Activated CD4-positive, alpha-beta memory T cell treated with anti-CD3 and anti-CD28 coated beads, Interleukin-2, amount 10 ng/mL, durations not matched to agents 7 days and 5 days (primary cell): ENCODE data around the gene TOR3A. TPM values are rescaled to one million over a fixed set of nuclear protein-coding genes. Genes with fewer than 3 reads are reported as not detected.
"Not testable (repeated sequence)": the region's sequence is repeated elsewhere in the genome, so short reads cannot be mapped to it uniquely, and the experiment has no call there.

ENCODE experiments used
- CTCF ChIA-PET: fragments of 350-600 bp; sonication (Branson Sonifier 250); formaldehyde crosslinking; loops from one replicate; lab custom pipeline; 2021; ENCODE audit warnings: antibody characterized with exemption, inconsistent platforms; lab: Charles Lee
- POLR2A ChIA-PET: fragments of 350-600 bp; sonication (Branson Sonifier 250); formaldehyde crosslinking; loops from one replicate; lab custom pipeline; 2021; ENCODE audit warnings: antibody characterized with exemption; lab: Charles Lee
- DNase-seq: peaks from one replicate; pipeline ENCODE4 v3.0.0-alpha.2; 2020
- H3K27ac Mint-ChIP-seq: one replicate; pipeline ENCODE4 v1.8.0; 2021; ENCODE audit warnings: mild to moderate bottlenecking, mixed read lengths
- H3K27me3 Mint-ChIP-seq: one replicate; pipeline ENCODE4 v1.8.0; 2021; ENCODE audit warnings: mixed read lengths
- H3K36me3 Mint-ChIP-seq: one replicate; pipeline ENCODE4 v1.8.0; 2021; ENCODE audit warnings: low read depth, mixed read lengths
- H3K4me1 Mint-ChIP-seq: one replicate; pipeline ENCODE4 v1.8.0; 2021; ENCODE audit warnings: mixed read lengths
- H3K4me3 Mint-ChIP-seq: one replicate; pipeline ENCODE4 v1.8.0; 2021; ENCODE audit warnings: mild to moderate bottlenecking, mixed read lengths
- H3K9me3 Mint-ChIP-seq: one replicate; pipeline ENCODE4 v1.8.0; 2021; ENCODE audit warnings: mixed read lengths
- total RNA-seq, 2 experiments: library from RNA; stranded (reverse); gene quantifications; one replicate each; pipeline ENCODE4 v1.2.3, GENCODE V29; 2021

Gene TOR3A
- total RNA-seq, 2 experiments from 2014 or later, result 47.1 to 51.5 TPM

DNA sequence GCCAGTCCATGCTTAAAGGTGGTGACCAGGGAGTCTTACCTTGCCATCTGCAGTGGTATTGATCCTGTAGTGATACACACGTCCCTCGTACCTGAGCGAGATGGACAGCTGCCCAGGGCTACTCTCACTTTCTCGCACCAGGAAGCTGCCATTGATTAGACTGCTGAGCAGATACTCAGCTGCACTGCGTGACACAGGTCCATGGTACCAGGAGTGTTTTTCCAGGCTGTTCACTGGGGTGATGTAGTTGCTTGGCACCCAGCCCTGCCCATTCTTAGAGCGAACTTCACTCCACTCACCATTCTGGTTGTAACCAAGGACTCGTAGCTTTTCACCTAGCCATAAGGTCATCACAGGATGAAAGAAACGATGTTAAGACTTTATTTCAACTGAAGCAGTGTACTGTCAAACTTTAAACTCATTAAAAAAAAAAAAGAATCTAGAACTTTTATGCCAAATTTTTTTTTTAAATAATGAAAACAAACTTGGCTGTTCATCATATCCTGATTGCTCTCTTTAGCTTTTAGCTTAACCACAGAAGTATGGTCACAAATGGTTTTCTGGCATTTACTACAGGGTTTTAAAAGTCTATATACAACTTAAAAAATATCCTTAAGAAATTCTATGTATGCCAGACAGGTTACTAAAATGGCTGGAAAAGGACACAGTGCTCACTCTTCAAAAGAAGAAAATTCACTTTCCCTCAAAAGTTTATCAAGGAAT is 44.6 kb downstream of the TOR3A start:
- DNase-seq, result no peak
- H3K36me3 Mint-ChIP-seq, result peaks cover 6% of the 10 kb centered on the region
- POLR2A ChIA-PET, result interaction anchor here (1.0 kb wide), 1 partner anchor 45 kb away, joined by 3 read pairs; the partner anchor contains the start of gene TOR3A
- no peak overlapping the region for H3K4me3 Mint-ChIP-seq
- no peaks in the 10 kb centered on the region for H3K9me3 Mint-ChIP-seq
- CTCF ChIA-PET, result interaction anchor here (1.1 to 1.3 kb wide), 4 partner anchors 43 to 244 kb away, joined by 3 to 5 read pairs (median 3); no protein-coding TSS in a partner anchor
- no peaks in the 10 kb centered on the region for H3K27me3 Mint-ChIP-seq
- H3K4me1 Mint-ChIP-seq, result peaks cover 24% of the 10 kb centered on the region
- no peak overlapping the region for H3K27ac Mint-ChIP-seq

DNA sequence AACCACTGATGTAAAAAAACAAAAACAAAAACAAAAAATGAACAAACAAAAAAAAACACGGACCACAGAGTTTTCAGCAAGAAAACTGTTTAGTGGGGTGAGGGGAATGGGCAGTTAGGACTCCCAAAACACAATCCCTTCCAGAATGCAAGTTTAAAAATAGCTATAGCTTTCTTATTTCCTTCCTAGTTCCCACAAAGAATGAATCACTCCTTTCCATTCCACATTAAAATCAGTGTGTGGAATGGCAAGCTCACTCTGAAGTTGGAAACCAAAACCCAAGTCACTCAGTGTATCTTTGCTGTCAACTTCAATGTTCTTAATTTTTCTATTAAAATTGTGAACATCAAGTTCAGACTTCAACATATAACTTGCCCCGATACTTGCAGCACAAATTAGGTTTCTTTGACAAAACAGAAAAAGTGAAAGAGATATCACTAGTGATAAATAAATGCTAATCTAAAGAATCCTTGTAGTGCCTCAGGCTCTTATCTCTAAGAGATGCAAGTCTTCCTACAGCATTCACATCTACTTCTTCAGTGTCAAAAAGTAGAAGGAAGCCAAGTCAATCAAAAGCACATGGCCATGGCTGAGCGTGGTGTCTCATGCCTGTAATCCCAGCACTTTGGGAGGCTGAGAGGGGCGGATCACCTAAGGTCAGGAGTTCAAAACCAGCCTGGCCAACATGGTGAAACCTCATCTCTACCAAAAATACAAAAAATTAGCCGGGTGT is 45.5 kb downstream of the TOR3A start:
- Mint-ChIP-seq H3K27me3 (no peaks in the 10 kb centered on the region), H3K4me3 (no peak overlapping the region), H3K36me3 (peaks cover 6% of the 10 kb centered on the region), H3K27ac (no peak overlapping the region), H3K4me1 (peaks cover 22% of the 10 kb centered on the region), H3K9me3 (no peaks in the 10 kb centered on the region)
- ChIA-PET CTCF (interaction anchor here (1.1 kb wide), 2 partner anchors 44 to 47 kb away, joined by 3 read pairs; no protein-coding TSS in a partner anchor), POLR2A (interaction anchor here (1.0 kb wide), 1 partner anchor 46 kb away, joined by 3 read pairs; the partner anchor contains the start of gene TOR3A)
- no peak for DNase-seq

DNA sequence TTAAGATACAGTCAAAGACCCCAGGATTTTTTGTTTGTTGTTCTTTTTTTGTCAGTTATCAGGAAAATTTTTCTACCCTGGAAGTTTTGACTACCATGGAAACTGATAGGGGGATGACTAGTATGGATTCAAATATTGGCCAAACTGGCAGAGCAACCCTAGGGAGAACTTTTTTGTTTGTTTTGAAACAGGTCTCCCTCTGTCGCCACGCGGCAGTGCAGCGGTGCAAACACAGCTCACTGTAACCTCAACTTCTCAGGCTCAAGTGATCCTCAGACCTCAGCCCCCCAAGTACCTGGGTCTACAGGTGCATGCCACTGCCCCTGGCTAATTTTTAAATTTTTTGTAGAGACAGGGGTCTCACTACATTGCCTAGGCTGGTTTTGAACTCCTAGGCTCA is 46.6 kb downstream of the TOR3A start:
- H3K27me3 Mint-ChIP-seq, result no peaks in the 10 kb centered on the region
- no peaks in the 10 kb centered on the region for H3K9me3 Mint-ChIP-seq
- no peak for DNase-seq
- POLR2A ChIA-PET, result interaction anchor here (1.3 to 1.7 kb wide), 2 partner anchors 13 to 45 kb away, joined by 3 to 4 read pairs; no protein-coding TSS in a partner anchor
- H3K4me1 Mint-ChIP-seq, result peaks cover 22% of the 10 kb centered on the region
- peaks cover 6% of the 10 kb centered on the region for H3K36me3 Mint-ChIP-seq
- CTCF ChIA-PET, result interaction anchor here (0.6 kb wide), 1 partner anchor 162 kb away, joined by 4 read pairs; no protein-coding TSS in a partner anchor
- H3K4me3 Mint-ChIP-seq, result no peak overlapping the region
- H3K27ac Mint-ChIP-seq, result no peak overlapping the region

DNA sequence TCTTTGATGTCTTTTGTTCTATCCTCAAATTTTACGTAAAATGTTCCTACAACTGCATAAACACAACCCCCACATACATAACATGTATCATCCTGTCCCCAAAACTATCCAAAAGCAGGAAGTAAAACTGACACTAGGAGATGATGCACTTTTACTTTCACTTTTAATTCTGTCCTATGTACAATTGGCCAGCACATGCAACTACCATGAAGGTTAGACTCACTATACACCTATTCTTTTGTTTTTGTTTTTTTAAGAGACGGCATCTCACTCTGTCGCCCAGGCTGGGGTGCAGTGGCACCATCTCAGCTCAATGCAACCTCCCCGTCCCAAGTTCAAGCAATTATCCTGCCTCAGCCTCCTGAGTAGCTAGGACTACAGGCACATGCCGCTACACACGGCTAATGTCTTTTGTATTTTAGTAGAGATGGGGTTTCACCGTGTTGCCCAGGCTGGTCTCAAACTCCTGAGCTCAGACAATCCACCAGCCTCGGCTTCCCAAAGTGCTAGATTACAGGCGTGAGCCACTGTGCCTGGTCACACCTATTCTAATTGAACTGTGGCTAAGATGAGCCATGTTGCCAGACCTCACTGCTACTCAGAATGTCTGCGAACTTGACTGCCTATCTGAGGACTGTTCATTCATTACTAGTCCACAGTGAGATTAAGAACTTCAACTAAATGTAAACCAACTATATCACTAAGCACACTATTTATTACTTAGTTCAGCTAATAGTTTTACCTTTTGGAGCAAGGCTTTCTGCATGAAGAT is 48.0 kb downstream of the TOR3A start:
- ChIA-PET POLR2A (interaction anchor here (1.0 to 1.7 kb wide), 4 partner anchors 9 to 239 kb away, joined by 3 to 4 read pairs (median 4); no protein-coding TSS in a partner anchor), CTCF (interaction anchor here (1.6 kb wide), 1 partner anchor 9 kb away, joined by 5 read pairs; no protein-coding TSS in a partner anchor)
- Mint-ChIP-seq H3K4me3 (peak overlapping the region; percentile 71), H3K4me1 (peaks cover 22% of the 10 kb centered on the region), H3K27me3 (no peaks in the 10 kb centered on the region), H3K9me3 (no peaks in the 10 kb centered on the region), H3K36me3 (peaks cover 6% of the 10 kb centered on the region), H3K27ac (peak overlapping the region; percentile 82)
- peak; percentile 23 for DNase-seq

DNA sequence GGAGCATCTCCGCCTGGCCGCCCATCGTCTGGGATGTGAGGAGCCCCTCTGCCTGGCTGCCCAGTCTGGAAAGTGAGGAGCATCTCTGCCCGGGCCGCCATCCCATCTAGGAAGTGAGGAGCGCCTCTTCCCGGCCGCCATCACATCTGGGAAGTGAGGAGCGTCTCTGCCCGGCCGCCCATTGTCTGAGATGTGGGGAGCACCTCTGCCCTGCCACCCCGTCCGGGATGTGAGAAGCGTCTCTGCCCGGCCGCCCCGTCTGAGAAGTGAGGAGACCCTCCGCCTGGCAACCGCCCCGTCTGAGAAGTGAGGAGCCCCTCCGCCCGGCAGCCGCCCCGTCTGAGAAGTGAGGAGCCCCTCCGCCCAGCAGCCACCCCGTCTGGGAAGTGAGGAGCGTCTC is 53.3 kb downstream of the TOR3A start:
- H3K4me1 Mint-ChIP-seq, CTCF ChIA-PET, H3K9me3 Mint-ChIP-seq, H3K27me3 Mint-ChIP-seq, H3K27ac Mint-ChIP-seq, POLR2A ChIA-PET, H3K4me3 Mint-ChIP-seq, DNase-seq, H3K36me3 Mint-ChIP-seq: not testable (repeated sequence)

DNA sequence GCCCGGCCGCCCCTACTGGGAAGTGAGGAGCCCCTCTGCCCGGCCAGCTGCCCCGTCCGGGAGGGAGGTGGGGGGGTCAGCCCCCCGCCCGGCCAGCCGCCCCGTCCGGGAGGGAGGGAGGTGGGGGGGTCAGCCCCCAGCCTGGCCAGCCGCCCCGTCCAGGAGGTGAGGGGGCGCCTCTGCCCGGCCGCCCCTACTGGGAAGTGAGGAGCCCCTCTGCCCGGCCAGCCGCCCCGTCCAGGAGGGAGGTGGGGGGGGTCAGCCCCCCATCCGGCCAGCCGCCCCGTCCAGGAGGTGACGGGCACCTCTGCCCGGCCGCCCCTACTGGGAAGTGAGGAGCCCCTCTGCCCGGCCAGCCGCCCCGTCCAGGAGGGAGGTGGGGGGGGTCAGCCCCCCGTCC is 53.8 kb downstream of the TOR3A start:
- CTCF ChIA-PET, H3K27me3 Mint-ChIP-seq, H3K27ac Mint-ChIP-seq, H3K4me1 Mint-ChIP-seq, DNase-seq, H3K4me3 Mint-ChIP-seq, H3K36me3 Mint-ChIP-seq, H3K9me3 Mint-ChIP-seq, POLR2A ChIA-PET: not testable (repeated sequence)

DNA sequence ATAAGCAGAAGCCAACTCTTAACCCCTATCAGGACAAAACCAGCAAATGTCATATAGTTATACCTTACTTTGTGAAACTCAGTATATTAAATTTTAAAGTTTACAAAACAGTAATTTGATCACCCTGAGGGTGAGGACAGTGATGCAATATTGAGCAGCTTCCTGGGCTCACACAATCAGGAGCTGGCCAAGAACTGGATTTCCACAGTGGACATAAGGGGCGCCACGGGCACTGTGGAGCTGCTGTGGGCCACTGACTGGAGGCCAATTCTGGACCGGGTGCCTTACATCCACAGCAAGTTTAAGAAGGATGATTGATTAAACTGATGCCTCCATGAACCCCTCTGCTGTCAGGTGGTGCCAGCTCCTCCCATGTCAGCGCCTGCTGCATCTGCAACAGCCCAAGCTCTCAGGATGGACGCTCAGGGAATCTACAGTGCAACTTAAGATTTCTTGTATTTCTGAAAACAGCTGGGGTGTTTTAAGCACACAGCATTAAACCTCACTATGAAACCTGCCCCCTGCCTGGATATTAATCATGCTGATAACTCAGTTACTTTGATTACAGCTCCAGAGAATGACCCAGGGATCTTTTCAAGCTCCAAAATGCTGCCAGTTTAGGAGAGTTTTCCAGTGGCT is 55.9 kb downstream of the TOR3A start:
- Mint-ChIP-seq H3K4me1 (peaks cover 16% of the 10 kb centered on the region), H3K27ac (no peak overlapping the region), H3K9me3 (no peaks in the 10 kb centered on the region), H3K27me3 (no peaks in the 10 kb centered on the region), H3K36me3 (no peaks in the 10 kb centered on the region), H3K4me3 (no peak overlapping the region)
- ChIA-PET CTCF (interaction anchor here (1.0 kb wide), 1 partner anchor 91 kb away, joined by 3 read pairs; no protein-coding TSS in a partner anchor), POLR2A (no interaction called here)
- DNase-seq, result no peak

DNA sequence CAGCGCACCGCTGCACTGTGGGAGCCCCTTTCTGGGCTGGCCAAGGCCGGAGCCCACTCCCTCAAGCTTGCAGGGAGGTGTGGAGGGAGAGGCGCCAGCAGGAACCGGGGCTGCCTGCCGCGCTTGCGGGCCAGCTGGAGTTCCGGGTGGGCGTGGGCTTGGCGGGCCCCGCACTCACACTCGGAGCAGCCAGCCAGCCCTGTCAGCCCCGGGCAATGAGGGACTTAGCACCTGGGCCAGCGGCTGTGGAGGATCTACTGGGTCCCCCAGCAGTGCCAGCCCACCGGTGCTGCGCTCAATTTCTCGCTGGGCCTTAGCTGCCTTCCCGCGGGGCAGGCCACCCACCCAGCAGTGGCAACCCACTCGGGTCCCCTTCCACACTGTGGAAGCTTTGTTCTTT is 56.9 kb downstream of the TOR3A start:
- H3K4me3 Mint-ChIP-seq, POLR2A ChIA-PET, CTCF ChIA-PET, H3K36me3 Mint-ChIP-seq, H3K27ac Mint-ChIP-seq, H3K9me3 Mint-ChIP-seq, H3K27me3 Mint-ChIP-seq, DNase-seq: not testable (repeated sequence)
- peaks cover 22% of the 10 kb centered on the region for H3K4me1 Mint-ChIP-seq

DNA sequence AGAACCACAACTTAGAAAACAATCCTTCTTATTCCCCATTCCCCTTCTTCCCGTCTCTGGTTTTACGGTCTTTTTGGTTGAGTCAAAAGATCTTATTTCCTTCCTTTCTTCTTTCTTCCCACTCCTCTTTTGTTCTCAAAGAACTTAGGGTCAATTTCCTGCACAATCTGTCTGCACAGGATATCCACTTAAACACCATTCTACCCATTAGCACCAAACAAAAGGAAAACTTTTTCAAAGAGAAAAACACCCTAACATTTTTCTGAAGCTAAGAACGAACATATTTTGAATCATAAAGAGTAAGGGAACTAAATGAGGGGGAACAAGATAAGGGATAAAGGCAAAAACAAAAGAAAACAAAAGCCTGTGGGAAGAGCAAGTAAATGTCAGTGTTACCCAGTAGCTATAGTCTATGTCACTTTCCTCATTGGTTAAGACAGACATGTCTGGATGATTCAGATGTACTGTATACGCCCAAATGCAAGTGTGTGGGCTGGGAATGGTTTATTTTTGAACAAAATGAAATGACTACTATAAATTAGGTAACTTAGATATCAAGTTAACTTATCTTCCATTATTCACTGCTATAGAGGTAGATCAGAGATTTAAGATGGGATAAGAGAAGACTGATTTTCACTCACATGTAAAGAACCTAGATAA is 59.9 kb downstream of the TOR3A start:
- Mint-ChIP-seq H3K4me3 (no peak overlapping the region), H3K27me3 (no peaks in the 10 kb centered on the region), H3K9me3 (no peaks in the 10 kb centered on the region), H3K4me1 (peaks cover 22% of the 10 kb centered on the region), H3K27ac (peak overlapping the region; percentile 7), H3K36me3 (no peaks in the 10 kb centered on the region)
- POLR2A ChIA-PET, result interaction anchor here (0.6 to 1.0 kb wide), 3 partner anchors 11 to 62 kb away, joined by 3 to 4 read pairs (median 3); no protein-coding TSS in a partner anchor
- DNase-seq, result no peak
- CTCF ChIA-PET, result interaction anchor here (0.7 kb wide), 1 partner anchor 224 kb away, joined by 3 read pairs; the partner anchor contains the start of gene AXDND1

DNA sequence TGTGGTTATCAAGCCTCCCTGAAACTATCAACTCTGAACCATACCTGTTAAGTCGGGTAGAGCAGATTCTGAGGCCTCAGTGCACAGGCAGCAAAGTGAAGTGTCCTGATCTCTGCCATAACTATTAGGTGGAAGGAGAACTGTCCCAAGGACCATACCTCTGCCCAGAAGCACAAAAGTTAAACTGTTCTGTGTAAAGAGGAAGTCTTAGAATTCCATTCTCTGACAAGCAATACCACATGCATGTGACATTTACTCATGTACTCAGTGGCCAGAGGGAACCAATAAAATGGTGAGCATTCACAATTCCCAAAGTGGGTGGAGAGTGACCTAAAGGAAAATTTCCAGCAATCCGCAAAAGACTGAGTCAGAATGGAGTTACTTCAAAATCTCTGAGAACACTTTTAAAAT is 61.0 kb downstream of the TOR3A start:
- no peak for DNase-seq
- H3K36me3 Mint-ChIP-seq, result no peaks in the 10 kb centered on the region
- peak overlapping the region; percentile 24 for H3K4me3 Mint-ChIP-seq
- no peaks in the 10 kb centered on the region for H3K27me3 Mint-ChIP-seq
- POLR2A ChIA-PET, result no interaction called here
- peaks cover 22% of the 10 kb centered on the region for H3K4me1 Mint-ChIP-seq
- no peaks in the 10 kb centered on the region for H3K9me3 Mint-ChIP-seq
- H3K27ac Mint-ChIP-seq, result peak overlapping the region; percentile 7
- CTCF ChIA-PET, result no interaction called here

DNA sequence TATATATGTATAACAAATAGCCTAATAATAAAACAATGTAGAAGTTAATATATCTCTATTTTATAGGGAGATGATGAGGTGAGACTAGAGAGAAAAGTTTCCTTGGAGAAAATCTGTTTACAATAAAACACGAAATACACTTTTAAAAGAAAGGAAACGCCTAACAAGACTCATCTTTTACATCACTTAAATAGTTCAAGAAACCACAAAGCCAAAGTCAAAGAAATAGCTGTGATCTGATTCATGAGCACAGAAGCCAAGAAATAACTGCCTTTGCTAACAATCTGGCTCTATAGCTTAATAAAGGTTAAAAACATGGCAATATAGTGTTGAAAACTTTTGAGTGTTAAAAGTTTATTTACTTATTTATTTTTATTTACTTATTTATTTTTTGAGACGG is 61.5 kb downstream of the TOR3A start:
- CTCF ChIA-PET, result no interaction called here
- no peak overlapping the region for H3K27ac Mint-ChIP-seq
- H3K4me1 Mint-ChIP-seq, result peaks cover 22% of the 10 kb centered on the region
- POLR2A ChIA-PET, result no interaction called here
- H3K4me3 Mint-ChIP-seq, result no peak overlapping the region
- DNase-seq, result no peak
- H3K27me3 Mint-ChIP-seq, result no peaks in the 10 kb centered on the region
- no peaks in the 10 kb centered on the region for H3K36me3 Mint-ChIP-seq
- H3K9me3 Mint-ChIP-seq, result no peaks in the 10 kb centered on the region

DNA sequence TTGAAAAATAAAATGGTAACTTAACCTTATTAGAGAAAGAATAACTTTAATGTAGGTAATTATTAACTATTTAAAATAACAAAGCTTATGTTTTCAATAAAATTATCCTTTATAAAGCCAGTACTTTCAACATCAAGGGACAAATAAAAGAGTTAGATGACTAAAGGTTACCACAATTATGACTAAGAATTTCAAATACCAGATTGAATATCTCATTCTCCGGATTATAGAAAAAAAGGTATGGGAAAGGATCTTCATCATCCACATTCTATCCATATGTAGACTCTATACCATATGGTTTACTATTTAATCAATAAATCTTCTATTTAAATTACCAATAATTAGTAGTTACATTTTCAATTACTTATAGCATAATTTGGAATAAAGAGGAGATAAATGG is 62.8 kb downstream of the TOR3A start:
- Mint-ChIP-seq H3K36me3 (no peaks in the 10 kb centered on the region), H3K27ac (no peak overlapping the region), H3K27me3 (no peaks in the 10 kb centered on the region), H3K4me3 (no peak overlapping the region), H3K4me1 (peaks cover 22% of the 10 kb centered on the region), H3K9me3 (no peaks in the 10 kb centered on the region)
- CTCF ChIA-PET, result no interaction called here
- no peak for DNase-seq
- POLR2A ChIA-PET, result no interaction called here
